ENCODE results near the gene SMCO1. TPM values are rescaled to one million over a fixed set of nuclear protein-coding genes. Genes with fewer than 3 reads are reported as not detected.

SMCO1 gene
- total RNA-seq, 1 donor from 2014 or later: 28.7 TPM

Other genes starting within 250 kb of the SMCO1 start
- 116 TPM for gene PCYT1A, start 227.6 kb downstream of the SMCO1 start, total RNA-seq
- gene DYNLT2B, start 197.1 kb downstream of the SMCO1 start, total RNA-seq: 5.0 TPM
- gene TM4SF19, start 177.0 kb downstream of the SMCO1 start, total RNA-seq: not detected
- gene UBXN7, start 82.9 kb downstream of the SMCO1 start, total RNA-seq: 30.1 TPM
- gene RNF168, start 11.6 kb downstream of the SMCO1 start, total RNA-seq: 21.8 TPM
- gene WDR53, start 53.2 kb upstream of the SMCO1 start, total RNA-seq: 8.4 TPM
- 6.4 TPM for gene FBXO45, start 53.3 kb upstream of the SMCO1 start, total RNA-seq
- 2.6 TPM for gene NRROS, start 124.3 kb upstream of the SMCO1 start, total RNA-seq
- gene CEP19, start 196.9 kb upstream of the SMCO1 start, total RNA-seq: 1.2 TPM
- 16.9 TPM for gene PIGX, start 197.0 kb upstream of the SMCO1 start, total RNA-seq
- 43.3 TPM for gene PAK2, start 224.5 kb upstream of the SMCO1 start, total RNA-seq

Data from cardiac septum (tissue), 1 donor.